ENCODE results near the gene DUSP16. TPM values are rescaled to one million over a fixed set of nuclear protein-coding genes. Genes with fewer than 3 reads are reported as not detected.

The DUSP16 gene
- total and polyA plus RNA-seq, 2 experiments from 2014 or later: 11.7 to 59.4 TPM

GRCh38 chr12:12592930-12593329 lies 30.3 kb upstream of the DUSP16 start (continued):
- TF ChIP-seq, protein P1, sequence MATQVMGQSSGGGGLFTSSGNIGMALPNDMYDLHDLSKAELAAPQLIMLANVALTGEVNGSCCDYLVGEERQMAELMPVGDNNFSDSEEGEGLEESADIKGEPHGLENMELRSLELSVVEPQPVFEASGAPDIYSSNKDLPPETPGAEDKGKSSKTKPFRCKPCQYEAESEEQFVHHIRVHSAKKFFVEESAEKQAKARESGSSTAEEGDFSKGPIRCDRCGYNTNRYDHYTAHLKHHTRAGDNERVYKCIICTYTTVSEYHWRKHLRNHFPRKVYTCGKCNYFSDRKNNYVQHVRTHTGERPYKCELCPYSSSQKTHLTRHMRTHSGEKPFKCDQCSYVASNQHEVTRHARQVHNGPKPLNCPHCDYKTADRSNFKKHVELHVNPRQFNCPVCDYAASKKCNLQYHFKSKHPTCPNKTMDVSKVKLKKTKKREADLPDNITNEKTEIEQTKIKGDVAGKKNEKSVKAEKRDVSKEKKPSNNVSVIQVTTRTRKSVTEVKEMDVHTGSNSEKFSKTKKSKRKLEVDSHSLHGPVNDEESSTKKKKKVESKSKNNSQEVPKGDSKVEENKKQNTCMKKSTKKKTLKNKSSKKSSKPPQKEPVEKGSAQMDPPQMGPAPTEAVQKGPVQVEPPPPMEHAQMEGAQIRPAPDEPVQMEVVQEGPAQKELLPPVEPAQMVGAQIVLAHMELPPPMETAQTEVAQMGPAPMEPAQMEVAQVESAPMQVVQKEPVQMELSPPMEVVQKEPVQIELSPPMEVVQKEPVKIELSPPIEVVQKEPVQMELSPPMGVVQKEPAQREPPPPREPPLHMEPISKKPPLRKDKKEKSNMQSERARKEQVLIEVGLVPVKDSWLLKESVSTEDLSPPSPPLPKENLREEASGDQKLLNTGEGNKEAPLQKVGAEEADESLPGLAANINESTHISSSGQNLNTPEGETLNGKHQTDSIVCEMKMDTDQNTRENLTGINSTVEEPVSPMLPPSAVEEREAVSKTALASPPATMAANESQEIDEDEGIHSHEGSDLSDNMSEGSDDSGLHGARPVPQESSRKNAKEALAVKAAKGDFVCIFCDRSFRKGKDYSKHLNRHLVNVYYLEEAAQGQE (IDR thresholded peaks at IDR 0.05; ENCODE audit: unreplicated experiment): no peak

GRCh38 chr12:12590961-12591360 lies 28.3 kb upstream of the DUSP16 start:
- Histone ChIP-seq H3K27ac (ENCODE audit: low read depth) (no peak overlapping the region), H3K9me2 (ENCODE audit: insufficient read depth) (0 out of 2 replicates have a peak, but pooled peaks cover 2% of the 10 kb centered on the region), H3K4me2 (no peak overlapping the region), H3K36me3 (ENCODE audit: insufficient read depth) (no peaks in the 10 kb centered on the region), H3K4me1 (ENCODE audit: insufficient read depth) (no peaks in the 10 kb centered on the region), H3K4me3 (no peak overlapping the region), H3F3A (replicated peaks; ENCODE audit: low read depth) (no peaks in the 10 kb centered on the region), H3K79me2 (replicated peaks; ENCODE audit: insufficient read depth) (no peaks in the 10 kb centered on the region), H4K20me1 (replicated peaks; ENCODE audit: insufficient read depth) (no peaks in the 10 kb centered on the region), H2AFZ (no peak overlapping the region), H3K27me3 (ENCODE audit: insufficient read depth) (no peaks in the 10 kb centered on the region)
- H3K4me3 Mint-ChIP-seq: no peak overlapping the region
- H3K36me3 Mint-ChIP-seq (ENCODE audit: low read depth): no peaks in the 10 kb centered on the region
- H3K9me3 Mint-ChIP-seq: no peaks in the 10 kb centered on the region; the same call in 2 of the 3 replicates
- ATAC-seq: no peak
- no peaks in the 10 kb centered on the region for H3K4me1 Mint-ChIP-seq
- no peak overlapping the region for H3K27ac Mint-ChIP-seq
- no peak for DNase-seq (ENCODE audit: low spot score)
- H3K27me3 Mint-ChIP-seq (ENCODE audit: insufficient read depth, low read depth, poor library complexity): peaks cover 4% of the 10 kb centered on the region
- TF ChIP-seq EZH2phosphoT487 (IDR thresholded peaks at IDR 0.05; ENCODE audit: unreplicated experiment) (no peak), EZH2 (IDR thresholded peaks at IDR 0.05; ENCODE audit: low read depth, unreplicated experiment) (no peak), STAT1 (IDR thresholded peaks at IDR 0.05; ENCODE audit: unreplicated experiment) (no peak), JUNB (IDR thresholded peaks at IDR 0.05; ENCODE audit: unreplicated experiment) (no peak), ZNF462 (CRISPR knock-in tag; IDR thresholded peaks at IDR 0.05) (no peak), CREB1 (CRISPR knock-in tag; IDR thresholded peaks at IDR 0.05; ENCODE audit: low read depth) (no peak), ZNF331 (CRISPR knock-in tag; IDR thresholded peaks at IDR 0.05; ENCODE audit: low read depth) (no peak)
- TF ChIP-seq, protein P2, sequence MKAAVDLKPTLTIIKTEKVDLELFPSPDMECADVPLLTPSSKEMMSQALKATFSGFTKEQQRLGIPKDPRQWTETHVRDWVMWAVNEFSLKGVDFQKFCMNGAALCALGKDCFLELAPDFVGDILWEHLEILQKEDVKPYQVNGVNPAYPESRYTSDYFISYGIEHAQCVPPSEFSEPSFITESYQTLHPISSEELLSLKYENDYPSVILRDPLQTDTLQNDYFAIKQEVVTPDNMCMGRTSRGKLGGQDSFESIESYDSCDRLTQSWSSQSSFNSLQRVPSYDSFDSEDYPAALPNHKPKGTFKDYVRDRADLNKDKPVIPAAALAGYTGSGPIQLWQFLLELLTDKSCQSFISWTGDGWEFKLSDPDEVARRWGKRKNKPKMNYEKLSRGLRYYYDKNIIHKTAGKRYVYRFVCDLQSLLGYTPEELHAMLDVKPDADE (IDR thresholded peaks at IDR 0.05): no peak
- TF ChIP-seq, protein P1 (IDR thresholded peaks at IDR 0.05; ENCODE audit: unreplicated experiment): no peak

Data from GM23338 (cell line).